Activated naive CD4-positive, alpha-beta T cell treated with Interleukin-2 at 50 U/mL for 16 hours (primary cell): ENCODE data around the gene CDKN1A.
"Not testable (repeated sequence)": the region's sequence is repeated elsewhere in the genome, so short reads cannot be mapped to it uniquely, and the experiment has no call there.

Experiments
- DNase-seq: peaks from one replicate; pipeline ENCODE4 v3.0.0-alpha.2; 2020

Gene CDKN1A

GRCh38 chr6:36722879-36723278 lies 44.4 kb downstream of the CDKN1A start:
- no peak for DNase-seq

DNA sequence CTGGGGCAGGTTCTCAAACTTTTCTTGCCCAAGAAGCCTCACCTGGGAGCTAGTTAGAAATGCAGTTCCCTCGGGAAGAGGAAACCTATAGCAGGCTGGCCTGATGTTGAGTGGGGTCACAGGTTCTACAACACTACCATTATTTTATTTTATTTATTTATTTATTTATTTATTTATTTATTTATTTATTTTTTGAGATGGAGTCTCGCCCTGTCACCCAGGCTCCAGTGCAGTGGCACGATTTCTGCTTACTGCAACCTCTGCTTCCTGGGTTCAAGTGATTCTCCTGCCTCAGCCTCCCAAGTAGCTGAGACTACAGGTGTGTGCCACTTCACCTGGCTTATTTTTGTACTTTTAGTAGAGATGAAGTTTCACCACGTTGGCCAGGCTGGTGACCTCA lies 45.5 kb downstream of the CDKN1A start:
- DNase-seq = not testable (repeated sequence)

DNA sequence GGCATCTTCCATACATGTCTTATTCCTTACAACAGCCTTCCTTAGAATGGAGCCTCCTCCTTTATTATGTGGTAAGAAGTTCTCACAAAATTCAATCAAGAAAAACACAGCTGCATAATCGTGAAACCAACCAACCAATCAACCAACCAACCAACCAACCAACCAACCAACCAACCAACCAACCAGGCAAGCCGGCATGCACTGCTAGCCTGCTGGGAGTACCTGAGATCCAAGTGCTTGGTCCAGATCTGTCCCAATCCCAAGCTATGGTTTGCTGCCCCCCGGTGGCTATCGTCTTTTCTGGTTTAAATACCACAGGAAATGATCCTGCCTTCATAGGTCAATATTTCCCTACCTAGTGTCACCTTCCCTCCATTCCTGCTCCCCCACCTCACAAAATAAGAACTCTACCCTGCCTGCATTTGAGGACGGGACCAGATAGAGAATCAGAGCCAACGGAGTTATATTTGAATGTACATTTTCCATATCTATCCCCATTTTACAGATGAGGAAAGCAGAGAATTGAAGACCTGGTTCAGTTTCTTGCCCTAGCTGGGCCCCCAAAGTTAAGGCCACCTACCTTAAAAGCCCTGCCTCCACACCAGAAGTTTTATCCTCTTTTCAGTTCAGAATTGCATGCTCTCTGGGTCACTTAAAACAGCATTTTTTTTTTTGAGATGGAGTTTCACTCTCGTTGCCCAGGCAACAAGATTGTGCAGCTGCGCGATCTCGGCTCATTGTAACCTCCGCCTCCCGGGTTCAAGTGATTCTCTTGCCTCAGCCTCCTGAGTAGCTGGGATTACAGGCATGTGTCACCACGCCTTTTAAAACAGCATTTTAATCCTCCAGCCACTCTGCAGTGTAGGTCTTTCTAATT lies 46.2 kb downstream of the CDKN1A start:
- peak; percentile 56 for DNase-seq

GRCh38 chr6:36725581-36725980 lies 47.1 kb downstream of the CDKN1A start:
- DNase-seq = no peak

GRCh38 chr6:36727505-36728021 lies 49.0 kb downstream of the CDKN1A start:
- DNase-seq = no peak

GRCh38 chr6:36728289-36729160 lies 50.0 kb downstream of the CDKN1A start:
- DNase-seq = no peak

DNA sequence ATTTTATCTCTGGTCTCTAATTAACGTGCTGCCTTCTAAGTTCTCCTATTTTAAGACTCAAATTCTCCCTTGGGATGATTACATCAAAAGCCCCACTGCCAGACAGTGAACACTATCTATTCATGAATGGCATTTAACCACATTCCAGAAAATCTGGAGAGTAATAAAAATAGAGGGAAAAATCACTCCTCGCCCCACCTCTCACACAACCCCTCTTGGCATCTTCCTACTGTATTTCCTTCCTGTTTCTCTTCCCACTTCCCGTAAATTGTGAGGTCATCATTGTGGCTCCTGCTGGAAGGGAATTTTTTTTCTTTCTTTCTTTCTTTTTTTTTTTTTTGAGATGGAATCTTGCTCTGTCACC lies 50.6 kb downstream of the CDKN1A start:
- DNase-seq = no peak

- DNase-seq = no peak
These were observed 52.2 kb downstream of the CDKN1A start for GRCh38 chr6:36730424-36731380.

DNA sequence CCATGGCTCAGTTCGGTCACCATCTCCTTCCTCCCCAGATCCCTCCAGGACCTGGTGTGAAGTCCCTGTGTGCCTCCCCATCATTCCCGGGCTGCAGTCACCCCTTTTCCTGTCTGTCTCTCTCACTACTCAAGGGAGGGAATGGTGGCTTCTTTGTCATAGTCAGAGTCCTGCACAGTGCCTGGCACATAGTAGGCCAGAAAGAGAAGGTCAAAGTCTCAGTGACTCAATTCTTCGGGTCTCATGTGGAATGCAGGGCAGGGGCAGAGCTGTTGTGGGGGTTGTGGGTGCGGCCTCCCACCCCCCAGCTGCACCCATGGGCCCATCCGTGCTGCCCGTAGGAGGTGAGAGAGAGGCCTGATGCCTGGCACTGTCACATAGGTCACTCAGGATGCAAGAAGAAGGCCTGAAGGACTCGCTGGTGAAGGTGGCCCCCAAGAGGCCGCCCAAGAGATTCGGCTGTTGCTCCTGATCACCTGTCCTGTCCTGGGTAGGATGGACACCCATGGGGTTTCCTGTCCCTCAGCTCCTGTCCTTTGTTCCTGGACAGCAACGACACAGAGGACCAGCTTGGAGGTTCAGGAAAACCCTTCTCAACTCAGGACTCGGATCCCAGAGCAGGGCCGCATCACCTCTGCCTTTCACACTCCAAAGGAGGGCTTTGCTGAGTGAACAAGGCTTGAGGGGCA lies 53.3 kb downstream of the CDKN1A start:
- DNase-seq = no peak

- DNase-seq = no peak
These were observed 54.8 kb downstream of the CDKN1A start for GRCh38 chr6:36733300-36733699.

DNA sequence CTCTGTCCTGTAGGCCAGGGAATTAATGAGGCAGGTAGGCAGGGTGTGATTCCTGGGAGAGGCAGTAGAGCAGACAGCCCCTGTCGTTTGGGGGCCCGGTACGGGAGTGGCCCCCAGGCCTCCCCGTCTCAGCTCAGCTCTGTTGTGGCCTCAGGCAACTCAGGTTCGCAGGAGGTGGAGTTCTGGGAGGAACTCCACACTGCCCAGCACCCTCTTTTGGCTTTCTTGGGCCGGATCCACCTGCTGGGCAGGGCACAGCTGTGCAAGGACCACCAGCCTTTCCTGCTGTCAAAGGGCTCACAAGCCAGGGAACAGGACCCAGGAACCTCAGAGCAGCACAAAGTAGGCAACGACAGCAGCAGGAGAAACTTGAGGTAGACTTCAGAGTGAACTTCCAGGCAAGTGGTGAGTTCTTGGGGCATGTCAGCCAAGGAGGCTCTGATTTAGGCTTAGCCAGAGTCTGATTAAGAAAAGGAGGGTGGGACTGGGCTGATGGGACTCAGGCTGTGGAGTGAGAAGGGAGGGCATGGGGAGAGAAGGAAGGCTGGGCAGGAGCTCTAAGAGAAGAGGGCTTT lies 56.1 kb downstream of the CDKN1A start:
- no peak for DNase-seq

DNA sequence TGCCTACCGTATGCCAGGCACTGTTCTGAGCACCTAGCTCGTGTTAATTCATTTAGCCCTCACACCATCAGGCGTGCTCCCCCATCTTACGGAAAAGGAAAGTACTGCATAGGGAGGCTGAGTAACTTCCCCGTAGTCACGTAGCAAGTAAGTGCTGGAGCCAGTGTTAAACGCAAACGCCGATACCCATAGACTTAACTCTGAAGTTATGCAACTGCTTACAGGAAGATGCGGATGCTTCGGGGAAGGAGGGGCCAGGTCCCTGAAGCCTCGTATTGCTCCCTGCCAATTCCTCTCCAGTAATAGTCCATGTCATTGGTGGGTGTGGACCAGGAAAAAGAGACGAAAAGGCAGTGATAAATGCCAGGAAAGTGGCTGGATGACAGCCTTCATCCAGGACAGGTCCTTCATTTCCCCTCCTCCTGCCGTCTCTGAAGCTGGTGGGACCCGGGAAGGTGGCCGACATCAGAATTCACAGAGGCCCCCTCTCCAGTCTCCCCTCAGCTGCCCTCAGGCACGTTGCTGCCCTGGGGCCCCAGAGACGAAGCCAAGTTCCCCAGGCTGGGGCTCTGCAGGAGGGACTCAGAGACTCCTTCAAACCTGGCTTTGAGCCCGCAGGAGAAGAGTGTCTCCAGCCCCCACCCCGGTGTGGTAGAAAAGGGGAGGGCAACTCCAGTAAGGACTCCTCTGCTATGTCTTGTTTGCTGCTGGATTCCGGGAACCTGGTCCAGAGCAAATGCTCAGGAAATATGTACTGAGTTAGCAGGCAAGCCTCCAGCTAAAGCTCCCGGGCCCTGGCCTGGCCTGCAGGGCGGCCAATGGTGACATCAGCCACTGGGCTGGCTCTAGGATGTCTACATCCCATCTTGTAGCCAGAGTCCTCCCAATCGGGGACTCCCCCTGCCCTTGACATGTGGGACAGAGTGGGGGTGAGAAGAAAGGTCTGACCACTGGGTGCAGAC lies 56.9 kb downstream of the CDKN1A start:
- peak; percentile 27 for DNase-seq
